OCI-LY1 (cell line): ENCODE measurements around the gene NELFE.

Experiments used
- H2AFZ ChIP-seq: fragments of 200-600 bp; sonication (generic), shearing (Covaris generic); 2 replicates; pipeline ENCODE4 v1.6.0; 2014; ENCODE audit warnings: antibody characterized with exemption, mild to moderate bottlenecking, low read length
- H3F3A ChIP-seq: fragments of 200-600 bp; sonication (generic), shearing (Covaris generic); 2 replicates; pipeline ENCODE4 v1.6.0; 2014; ENCODE audit warnings: mild to moderate bottlenecking, antibody characterized with exemption, low read length, moderate library complexity; ENCODE audit not compliant: insufficient read depth
- H3K27ac ChIP-seq: fragments of 200-600 bp; sonication (generic); 2 replicates; pipeline ENCODE4 v1.5.1; 2014; ENCODE audit warnings: low read length, mixed run types, mild to moderate bottlenecking, low read depth; ENCODE audit not compliant: poor library complexity, severe bottlenecking
- H3K27me3 ChIP-seq: fragments of 200-600 bp; sonication (generic); 2 replicates; pipeline ENCODE4 v1.6.0; 2014; ENCODE audit warnings: antibody characterized with exemption, mild to moderate bottlenecking, low read length, moderate library complexity; ENCODE audit not compliant: insufficient read depth
- H3K36me3 ChIP-seq: fragments of 200-600 bp; sonication (generic); 2 replicates; pipeline ENCODE4 v1.6.1; 2014; ENCODE audit warnings: mild to moderate bottlenecking, antibody characterized with exemption, low read length, moderate library complexity, mixed read lengths; ENCODE audit not compliant: insufficient read depth
- H3K4me1 ChIP-seq: fragments of 200-600 bp; sonication (generic); 2 replicates; pipeline ENCODE4 v1.5.1; 2014; ENCODE audit warnings: mild to moderate bottlenecking, low read length, moderate library complexity; ENCODE audit not compliant: insufficient read depth, severe bottlenecking
- H3K4me2 ChIP-seq: fragments of 200-600 bp; sonication (generic), shearing (Covaris generic); 2 replicates; pipeline ENCODE4 v1.6.1; 2014; ENCODE audit warnings: low read length
- H3K4me3 ChIP-seq: fragments of 200-600 bp; sonication (generic); 2 replicates; pipeline ENCODE4 v1.5.1; 2014; ENCODE audit warnings: low read length, low read depth, mild to moderate bottlenecking, mixed read lengths; ENCODE audit not compliant: poor library complexity, severe bottlenecking
- H3K79me2 ChIP-seq: fragments of 200-600 bp; shearing (Covaris generic); 2 replicates; pipeline ENCODE4 v1.6.1; 2016; ENCODE audit warnings: mixed run types, low read length, mixed read lengths; ENCODE audit not compliant: insufficient read depth
- H3K9ac ChIP-seq: fragments of 200-600 bp; sonication (generic), shearing (Covaris generic); 2 replicates; pipeline ENCODE4 v1.6.1; 2014; ENCODE audit warnings: mild to moderate bottlenecking, low read length, mixed read lengths
- H3K9me2 ChIP-seq: fragments of 200-600 bp; sonication (generic), shearing (Covaris generic); 2 replicates; pipeline ENCODE4 v1.6.1; 2014; ENCODE audit warnings: low read depth, mild to moderate bottlenecking, low read length, mixed read lengths
- H3K9me3 ChIP-seq: fragments of 200-600 bp; shearing (Covaris generic); 2 replicates; pipeline ENCODE4 v1.6.1; 2014; ENCODE audit warnings: low read length, mixed read lengths
- H4K20me1 ChIP-seq: fragments of 200-600 bp; sonication (generic), shearing (Covaris generic); 2 replicates; pipeline ENCODE4 v1.6.0; 2016; ENCODE audit warnings: mild to moderate bottlenecking, low read length; ENCODE audit not compliant: insufficient read depth
- EZH2 ChIP-seq: fragments of 200-600 bp; sonication (generic), shearing (Covaris generic); IDR thresholded peaks from 2 replicates; pipeline ENCODE4 v1.8.0; 2017; ENCODE audit warnings: borderline replicate concordance, mixed run types, mild to moderate bottlenecking, antibody characterized with exemption, low read length, moderate library complexity, mixed read lengths
- TF ChIP-seq, protein P1 (sequence below): fragments of 200-600 bp; sonication (generic), shearing (Covaris generic); IDR thresholded peaks from 2 replicates; pipeline ENCODE4 v1.5.1; 2017; ENCODE audit warnings: mild to moderate bottlenecking, antibody characterized with exemption, low read length, moderate library complexity, mixed read lengths

The NELFE gene

DNA sequence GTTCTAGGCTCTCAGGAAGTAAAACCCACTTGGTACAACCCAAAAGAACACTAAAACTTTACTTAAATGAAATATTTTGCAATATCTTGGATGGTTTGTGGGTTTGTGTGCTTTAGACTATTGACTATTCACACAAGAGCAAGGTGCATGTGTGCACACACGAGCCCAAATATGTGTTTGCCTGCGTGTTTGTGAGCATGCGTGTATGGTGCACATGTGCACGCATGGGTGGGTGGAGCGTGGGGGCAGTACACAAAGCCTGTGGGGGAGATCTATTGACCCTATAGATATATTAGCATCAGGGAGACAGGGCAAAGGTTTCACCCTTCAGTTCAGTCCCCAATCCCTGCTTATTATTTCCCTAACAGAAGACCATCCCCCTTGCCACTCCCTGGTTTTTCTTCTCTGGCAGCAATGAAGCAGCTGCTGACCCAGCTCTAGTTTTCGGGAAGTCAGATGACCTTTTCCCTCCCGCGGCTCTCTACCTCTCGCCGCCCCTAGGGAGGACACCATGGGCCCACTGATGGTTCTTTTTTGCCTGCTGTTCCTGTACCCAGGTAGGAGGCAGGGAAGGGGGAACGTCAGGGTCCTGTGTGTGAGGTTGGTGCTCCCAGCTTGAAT lies 31.4 kb downstream of the NELFE start, which contains the start of gene C2:
Gene C2 (plus strand): TSS at position 476 of the 621 bp plus-strand sequence. CDS start 36 bp downstream, at position 512.
- Histone ChIP-seq H3K9ac (no peak within 1 kb of the TSS), H3K4me1 (no peaks in the 10 kb centered on the region), H3K4me3 (no peak within 1 kb of the TSS), H3K27me3 (peaks cover 15% of the 10 kb centered on the region; the same call in 1 of the 2 replicates), H3K36me3 (no peaks in the 10 kb centered on the region; the same call in 1 of the 2 replicates), H3K9me3 (no peaks in the 10 kb centered on the region; the same call in 1 of the 2 replicates), H4K20me1 (no peaks in the 10 kb centered on the region), H3K9me2 (no peaks in the 10 kb centered on the region), H3F3A (no peaks in the 10 kb centered on the region), H2AFZ (no peak within 1 kb of the TSS), H3K4me2 (no peak within 1 kb of the TSS; the same call in 1 of the 2 replicates), H3K27ac (no peak within 1 kb of the TSS), H3K79me2 (no peaks in the 10 kb centered on the region)
- TF ChIP-seq, protein P1, sequence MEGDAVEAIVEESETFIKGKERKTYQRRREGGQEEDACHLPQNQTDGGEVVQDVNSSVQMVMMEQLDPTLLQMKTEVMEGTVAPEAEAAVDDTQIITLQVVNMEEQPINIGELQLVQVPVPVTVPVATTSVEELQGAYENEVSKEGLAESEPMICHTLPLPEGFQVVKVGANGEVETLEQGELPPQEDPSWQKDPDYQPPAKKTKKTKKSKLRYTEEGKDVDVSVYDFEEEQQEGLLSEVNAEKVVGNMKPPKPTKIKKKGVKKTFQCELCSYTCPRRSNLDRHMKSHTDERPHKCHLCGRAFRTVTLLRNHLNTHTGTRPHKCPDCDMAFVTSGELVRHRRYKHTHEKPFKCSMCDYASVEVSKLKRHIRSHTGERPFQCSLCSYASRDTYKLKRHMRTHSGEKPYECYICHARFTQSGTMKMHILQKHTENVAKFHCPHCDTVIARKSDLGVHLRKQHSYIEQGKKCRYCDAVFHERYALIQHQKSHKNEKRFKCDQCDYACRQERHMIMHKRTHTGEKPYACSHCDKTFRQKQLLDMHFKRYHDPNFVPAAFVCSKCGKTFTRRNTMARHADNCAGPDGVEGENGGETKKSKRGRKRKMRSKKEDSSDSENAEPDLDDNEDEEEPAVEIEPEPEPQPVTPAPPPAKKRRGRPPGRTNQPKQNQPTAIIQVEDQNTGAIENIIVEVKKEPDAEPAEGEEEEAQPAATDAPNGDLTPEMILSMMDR = no peak
- no peak for TF ChIP-seq EZH2

DNA sequence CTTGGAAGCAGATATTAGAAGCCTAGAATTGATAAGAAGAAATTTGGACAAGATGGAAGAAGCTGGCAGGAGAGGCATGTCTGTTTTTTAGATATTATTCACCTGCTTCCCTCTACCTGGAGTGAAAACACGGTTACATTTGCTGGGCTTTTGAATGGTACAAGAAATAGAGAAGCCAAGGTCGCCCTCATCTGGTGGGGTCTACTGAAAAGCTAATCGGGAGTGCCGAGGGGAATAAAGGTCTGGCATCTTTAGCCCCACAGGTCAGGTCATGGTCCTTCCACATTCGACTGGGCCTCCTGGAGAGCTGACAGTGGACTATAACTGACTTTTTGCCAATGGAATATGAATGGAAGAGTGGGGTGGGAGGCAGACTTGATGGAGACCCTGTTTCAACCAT lies 35.8 kb downstream of the NELFE start:
- Histone ChIP-seq H3K36me3 (no peaks in the 10 kb centered on the region; the same call in 1 of the 2 replicates), H2AFZ (no peak overlapping the region), H3K9ac (no peak overlapping the region), H3K27me3 (peaks cover 11% of the 10 kb centered on the region; the same call in 1 of the 2 replicates), H3K27ac (no peak overlapping the region), H3F3A (no peaks in the 10 kb centered on the region), H3K4me1 (no peaks in the 10 kb centered on the region), H3K79me2 (no peaks in the 10 kb centered on the region), H3K9me2 (no peaks in the 10 kb centered on the region), H3K4me3 (no peak overlapping the region), H4K20me1 (no peaks in the 10 kb centered on the region), H3K9me3 (no peaks in the 10 kb centered on the region; the same call in 1 of the 2 replicates), H3K4me2 (no peak overlapping the region)
- TF ChIP-seq EZH2 = no peak
- TF ChIP-seq, protein P1 = peak; percentile 50; the same call in 1 of the 2 replicates

DNA sequence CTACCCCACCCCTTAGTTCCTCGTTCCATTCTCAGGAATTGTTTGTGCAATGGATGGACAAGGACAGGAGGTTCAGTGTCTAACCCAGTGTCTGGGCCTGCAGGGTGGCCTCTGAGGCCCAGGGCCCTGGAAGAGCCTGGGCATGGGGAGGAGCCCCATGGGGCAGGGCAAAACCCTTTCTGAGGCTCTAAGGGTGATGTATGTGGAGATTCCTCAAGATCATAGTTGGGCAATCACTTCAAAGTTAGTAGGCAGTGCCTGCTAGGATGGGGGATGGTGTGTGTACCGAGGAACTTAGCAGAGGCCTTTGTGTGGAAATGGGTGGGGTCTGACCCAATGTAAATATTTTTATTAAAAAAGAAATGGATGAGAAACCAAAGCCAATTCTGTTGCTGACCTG lies 38.0 kb downstream of the NELFE start:
- Histone ChIP-seq H3K27me3 (peaks cover 2% of the 10 kb centered on the region; the same call in 1 of the 2 replicates), H3K4me1 (no peaks in the 10 kb centered on the region), H3K4me2 (no peak overlapping the region), H2AFZ (no peak overlapping the region), H3K27ac (no peak overlapping the region), H3K9ac (no peak overlapping the region), H4K20me1 (no peaks in the 10 kb centered on the region), H3K79me2 (no peaks in the 10 kb centered on the region), H3K9me3 (no peaks in the 10 kb centered on the region), H3K9me2 (no peaks in the 10 kb centered on the region), H3K4me3 (no peak overlapping the region), H3K36me3 (no peaks in the 10 kb centered on the region; the same call in 1 of the 2 replicates), H3F3A (no peaks in the 10 kb centered on the region)
- TF ChIP-seq EZH2 = no peak
- TF ChIP-seq, protein P1 = no peak
